NB4 (cell line): Measurements from ENCODE around the gene EPSTI1.

ENCODE experiments used
- MYC ChIP-seq: IDR thresholded peaks from 2 replicates; pipeline ENCODE4 v1.6.1; 2011; ENCODE audit warnings: low read depth, low read length
- POLR2A ChIP-seq: IDR thresholded peaks from 2 replicates; pipeline ENCODE4 v1.6.1; 2011; ENCODE audit warnings: mild to moderate bottlenecking; ENCODE audit not compliant: insufficient read length; ENCODE audit errors: extremely low read depth
- TF ChIP-seq, protein P1 (sequence below): IDR thresholded peaks from one replicate; pipeline ENCODE4 v1.5.1; 2012; ENCODE audit warnings: low read depth, low read length
- TF ChIP-seq, protein P2 (sequence below): IDR thresholded peaks from 2 replicates; pipeline ENCODE4 v1.6.1; 2011; ENCODE audit warnings: low read depth, low read length

DNA sequence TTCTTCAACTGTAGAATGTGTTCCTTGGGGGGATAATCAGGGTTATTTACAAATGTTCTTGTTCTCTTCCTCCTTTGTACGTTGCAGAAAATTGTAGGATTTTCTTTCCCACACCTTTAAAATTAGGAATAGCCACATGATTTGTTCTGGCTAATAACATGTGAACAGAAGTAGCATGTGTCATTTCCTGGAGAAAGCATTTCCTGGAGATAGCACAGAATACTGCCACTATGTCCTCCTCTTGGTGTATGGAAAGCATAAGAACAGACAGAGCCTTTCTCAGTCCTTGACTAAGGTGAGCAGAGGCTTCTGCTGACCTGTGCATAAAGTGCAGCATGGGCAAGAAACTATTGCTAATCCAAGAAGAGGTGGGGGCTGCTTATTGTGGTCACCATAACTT, 108.9 kb downstream of the EPSTI1 start:
- TF ChIP-seq, protein P1, sequence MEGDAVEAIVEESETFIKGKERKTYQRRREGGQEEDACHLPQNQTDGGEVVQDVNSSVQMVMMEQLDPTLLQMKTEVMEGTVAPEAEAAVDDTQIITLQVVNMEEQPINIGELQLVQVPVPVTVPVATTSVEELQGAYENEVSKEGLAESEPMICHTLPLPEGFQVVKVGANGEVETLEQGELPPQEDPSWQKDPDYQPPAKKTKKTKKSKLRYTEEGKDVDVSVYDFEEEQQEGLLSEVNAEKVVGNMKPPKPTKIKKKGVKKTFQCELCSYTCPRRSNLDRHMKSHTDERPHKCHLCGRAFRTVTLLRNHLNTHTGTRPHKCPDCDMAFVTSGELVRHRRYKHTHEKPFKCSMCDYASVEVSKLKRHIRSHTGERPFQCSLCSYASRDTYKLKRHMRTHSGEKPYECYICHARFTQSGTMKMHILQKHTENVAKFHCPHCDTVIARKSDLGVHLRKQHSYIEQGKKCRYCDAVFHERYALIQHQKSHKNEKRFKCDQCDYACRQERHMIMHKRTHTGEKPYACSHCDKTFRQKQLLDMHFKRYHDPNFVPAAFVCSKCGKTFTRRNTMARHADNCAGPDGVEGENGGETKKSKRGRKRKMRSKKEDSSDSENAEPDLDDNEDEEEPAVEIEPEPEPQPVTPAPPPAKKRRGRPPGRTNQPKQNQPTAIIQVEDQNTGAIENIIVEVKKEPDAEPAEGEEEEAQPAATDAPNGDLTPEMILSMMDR: no peak
- TF ChIP-seq, protein P2, sequence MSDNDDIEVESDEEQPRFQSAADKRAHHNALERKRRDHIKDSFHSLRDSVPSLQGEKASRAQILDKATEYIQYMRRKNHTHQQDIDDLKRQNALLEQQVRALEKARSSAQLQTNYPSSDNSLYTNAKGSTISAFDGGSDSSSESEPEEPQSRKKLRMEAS: no peak
- TF ChIP-seq POLR2A: no peak
- no peak for TF ChIP-seq MYC
